HEK293 (cell line): Measurements from ENCODE around the gene HECA.
A peak's percentile ranks its signal among the peaks of the same experiment; 100 is the strongest.

Experiments used
- CTCF ChIA-PET: fragments of 350-600 bp; formaldehyde crosslinking; extraction: SDS; loops from one replicate; lab custom pipeline; 2021; ENCODE audit warnings: antibody characterized with exemption; lab: Yijun Ruan, JAX
- POLR2A ChIA-PET: fragments of 300-600 bp; formaldehyde crosslinking; extraction: SDS; loops from one replicate; lab custom pipeline; 2020; ENCODE audit warnings: antibody characterized with exemption, inconsistent platforms; lab: Yijun Ruan, JAX
- H3K27ac ChIP-seq: fragments of 200-500 bp; sonication (Bioruptor generic); 2 replicates; pipeline ENCODE4 v1.5.1; 2014; ENCODE audit warnings: low read depth, low read length, control low read depth, inconsistent platforms; ENCODE audit errors: extremely low read depth
- H3K36me3 ChIP-seq, 2 experiments: fragments of 200-500 bp in 1 of 2; sonication (Bioruptor generic) in 1 of 2; 1 replicate in 1 of 2; 2 replicates in 1 of 2; pipeline ENCODE4 v1.5.1; 2014 to 2017; ENCODE audit warnings: inconsistent platforms in 2 of 2, low read length in 2 of 2; ENCODE audit not compliant: control insufficient read depth in 2 of 2, insufficient read depth in 1 of 2
- H3K4me1 ChIP-seq: fragments of 200-500 bp; sonication (Bioruptor generic); 2 replicates; pipeline ENCODE4 v1.5.1; 2014; ENCODE audit warnings: mild to moderate bottlenecking, low read length, inconsistent platforms; ENCODE audit not compliant: control insufficient read depth, insufficient read depth
- H3K4me3 ChIP-seq: 2 replicates; pipeline ENCODE4 v1.5.1; 2011; ENCODE audit warnings: low read depth, mild to moderate bottlenecking, control low read depth, low read length, moderate library complexity
- H3K9me3 ChIP-seq: fragments of 200-500 bp; sonication (Bioruptor generic); 2 replicates; pipeline ENCODE4 v1.5.1; 2014; ENCODE audit warnings: low read depth, low read length, inconsistent platforms; ENCODE audit not compliant: control insufficient read depth, insufficient read depth
- EGR2 ChIP-seq: fragments of 450-650 bp; formaldehyde crosslinking; IDR thresholded peaks from 2 replicates; pipeline ENCODE4 v1.5.1; 2016; ENCODE audit warnings: low read depth, missing biosample characterization, missing genetic modification characterization
- FEZF1 ChIP-seq: fragments of 450-650 bp; formaldehyde crosslinking; IDR thresholded peaks from 2 replicates; pipeline ENCODE4 v1.5.1; 2016; ENCODE audit warnings: missing biosample characterization, missing genetic modification characterization
- GLI4 ChIP-seq: fragments of 450-650 bp; formaldehyde crosslinking; IDR thresholded peaks from 2 replicates; pipeline ENCODE4 v1.5.1; 2016; ENCODE audit warnings: missing biosample characterization, missing genetic modification characterization
- OSR2 ChIP-seq: fragments of 450-650 bp; formaldehyde crosslinking; IDR thresholded peaks from 2 replicates; pipeline ENCODE4 v1.5.1; 2016; ENCODE audit warnings: missing biosample characterization, missing genetic modification characterization
- PRDM1 ChIP-seq: fragments of 450-650 bp; formaldehyde crosslinking; IDR thresholded peaks from 2 replicates; pipeline ENCODE4; 2016; ENCODE audit warnings: missing biosample characterization, missing genetic modification characterization
- TRIM28 ChIP-seq: IDR thresholded peaks from 2 replicates; pipeline ENCODE4 v1.6.1; 2011; ENCODE audit warnings: low read length, control low read depth, borderline replicate concordance
- ZBTB1 ChIP-seq: fragments of 450-650 bp; formaldehyde crosslinking; IDR thresholded peaks from 2 replicates; pipeline ENCODE4 v1.5.1; 2016; ENCODE audit warnings: missing biosample characterization, missing genetic modification characterization
- ZBTB10 ChIP-seq: fragments of 450-650 bp; formaldehyde crosslinking; IDR thresholded peaks from 2 replicates; pipeline ENCODE4 v1.5.1; 2016; ENCODE audit warnings: missing biosample characterization, missing genetic modification characterization
- ZBTB8A ChIP-seq: fragments of 450-650 bp; formaldehyde crosslinking; IDR thresholded peaks from 2 replicates; pipeline ENCODE4 v1.5.1; 2016; ENCODE audit warnings: missing biosample characterization, missing genetic modification characterization
- ZNF132 ChIP-seq: fragments of 450-650 bp; formaldehyde crosslinking; IDR thresholded peaks from 2 replicates; pipeline ENCODE4 v1.5.1; 2017; ENCODE audit warnings: missing biosample characterization, missing genetic modification characterization, borderline replicate concordance
- ZNF248 ChIP-seq: fragments of 450-650 bp; formaldehyde crosslinking; IDR thresholded peaks from 2 replicates; pipeline ENCODE4 v1.5.1; 2017; ENCODE audit warnings: missing biosample characterization, missing genetic modification characterization
- ZNF292 ChIP-seq: fragments of 450-650 bp; formaldehyde crosslinking; IDR thresholded peaks from 2 replicates; pipeline ENCODE4 v1.5.1; 2016; ENCODE audit warnings: low read depth, missing biosample characterization, missing genetic modification characterization, borderline replicate concordance
- ZNF398 ChIP-seq: fragments of 450-650 bp; formaldehyde crosslinking; IDR thresholded peaks from 2 replicates; pipeline ENCODE4 v1.5.1; 2017; ENCODE audit warnings: missing biosample characterization, missing genetic modification characterization
- ZNF621 ChIP-seq: fragments of 450-650 bp; formaldehyde crosslinking; IDR thresholded peaks from 2 replicates; pipeline ENCODE4 v1.5.1; 2017; ENCODE audit warnings: missing biosample characterization, missing genetic modification characterization
- ZNF670 ChIP-seq: fragments of 450-650 bp; formaldehyde crosslinking; IDR thresholded peaks from 2 replicates; pipeline ENCODE4 v1.5.1; 2016; ENCODE audit warnings: missing biosample characterization, missing genetic modification characterization, low read depth
- ZNF692 ChIP-seq: fragments of 450-650 bp; formaldehyde crosslinking; IDR thresholded peaks from 2 replicates; pipeline ENCODE4 v1.5.1; 2016; ENCODE audit warnings: missing biosample characterization, missing genetic modification characterization
- ZNF707 ChIP-seq: fragments of 450-650 bp; formaldehyde crosslinking; IDR thresholded peaks from 2 replicates; pipeline ENCODE4 v1.5.1; 2016; ENCODE audit warnings: missing biosample characterization, missing genetic modification characterization
- ZNF747 ChIP-seq: fragments of 450-650 bp; formaldehyde crosslinking; IDR thresholded peaks from 2 replicates; pipeline ENCODE4 v1.5.1; 2016; ENCODE audit warnings: missing biosample characterization, missing genetic modification characterization
- ZNF768 ChIP-seq: fragments of 450-650 bp; formaldehyde crosslinking; IDR thresholded peaks from 2 replicates; pipeline ENCODE4 v1.5.1; 2018; ENCODE audit warnings: missing biosample characterization, mild to moderate bottlenecking, missing genetic modification characterization
- ZNF791 ChIP-seq: fragments of 450-650 bp; formaldehyde crosslinking; IDR thresholded peaks from 2 replicates; pipeline ENCODE4 v1.5.1; 2016; ENCODE audit warnings: missing biosample characterization, missing genetic modification characterization
- ZSCAN18 ChIP-seq: fragments of 450-650 bp; formaldehyde crosslinking; IDR thresholded peaks from 2 replicates; pipeline ENCODE4 v1.5.1; 2016; ENCODE audit warnings: missing biosample characterization, missing genetic modification characterization

Gene HECA

GRCh38 chr6:139187489-139187888 is 52.6 kb downstream of the HECA start:
- H3K36me3 ChIP-seq, result no peaks in the 10 kb centered on the region
- ChIA-PET POLR2A (no interaction called here), CTCF (interaction anchor here (0.6 kb wide), 1 partner anchor 182 kb away, joined by 4 read pairs; no protein-coding TSS in a partner anchor)
- no peak for TF ChIP-seq ZNF398 (tag by site-specific recombination)
- H3K4me1 ChIP-seq, result no peaks in the 10 kb centered on the region
- H3K9me3 ChIP-seq, result no peaks in the 10 kb centered on the region
- H3K4me3 ChIP-seq, result no peak overlapping the region
- H3K27ac ChIP-seq, result no peak overlapping the region

GRCh38 chr6:139189665-139190064 is 54.8 kb downstream of the HECA start:
- Histone ChIP-seq H3K4me1 (no peaks in the 10 kb centered on the region), H3K27ac (no peak overlapping the region), H3K36me3 (no peaks in the 10 kb centered on the region), H3K4me3 (no peak overlapping the region), H3K9me3 (no peaks in the 10 kb centered on the region)
- CTCF ChIA-PET, result interaction anchor here (1.6 kb wide), 1 partner anchor 30 kb away, joined by 4 read pairs; no protein-coding TSS in a partner anchor
- no peak for TF ChIP-seq ZNF791
- no peak for TF ChIP-seq ZNF692
- TF ChIP-seq ZSCAN18 (tag by site-specific recombination), result no peak
- TF ChIP-seq EGR2 (tag by site-specific recombination), result no peak
- no peak for TF ChIP-seq ZNF248
- no peak for TF ChIP-seq ZNF747
- TF ChIP-seq ZNF132 (tag by site-specific recombination), result no peak
- TF ChIP-seq ZNF670 (tag by site-specific recombination), result no peak
- TF ChIP-seq TRIM28, result no peak
- no peak for TF ChIP-seq ZNF768 (tag by site-specific recombination)
- no peak for TF ChIP-seq PRDM1 (tag by site-specific recombination)
- TF ChIP-seq ZNF398 (tag by site-specific recombination), result no peak
- POLR2A ChIA-PET, result no interaction called here

GRCh38 chr6:139194740-139195139 is 59.9 kb downstream of the HECA start:
- H3K27ac ChIP-seq, result no peak overlapping the region
- CTCF ChIA-PET, result interaction anchor here (1.1 kb wide), 1 partner anchor 379 kb away, joined by 3 read pairs; no protein-coding TSS in a partner anchor
- TF ChIP-seq ZNF292 (no peak), ZBTB8A (tag by site-specific recombination) (no peak), OSR2 (tag by site-specific recombination) (peak; percentile 78), ZNF621 (no peak), ZNF707 (no peak), FEZF1 (peak; percentile 37), GLI4 (tag by site-specific recombination) (no peak), ZNF398 (tag by site-specific recombination) (no peak), ZBTB10 (tag by site-specific recombination) (no peak), ZBTB1 (tag by site-specific recombination) (no peak), ZNF747 (no peak)

More at GRCh38 chr6:139194740-139195139, 59.9 kb downstream of the HECA start:
- POLR2A ChIA-PET, result no interaction called here
- Histone ChIP-seq H3K36me3 (no peaks in the 10 kb centered on the region), H3K9me3 (no peaks in the 10 kb centered on the region), H3K4me1 (no peaks in the 10 kb centered on the region), H3K4me3 (no peak overlapping the region)
